ENCODE data around the gene APLP1.
"Not testable (repeated sequence)": the region's sequence is repeated elsewhere in the genome, so short reads cannot be mapped to it uniquely, and the experiment has no call there.

The APLP1 gene

GRCh38 chr19:35902870-35903475 is 34.6 kb downstream of the APLP1 start:
- Histone ChIP-seq H3K4me3 (peak overlapping the region; percentile 59), H3K9me3 (ENCODE audit: low read depth, low read length) (no peaks in the 10 kb centered on the region), H3K9ac (ENCODE audit: insufficient read length) (no peak overlapping the region), H3K27ac (no peak overlapping the region), H3K36me3 (ENCODE audit: insufficient read depth, low read length) (no peaks in the 10 kb centered on the region)
- TF ChIP-seq POLR2AphosphoS5 (IDR thresholded peaks at IDR 0.05; ENCODE audit: borderline replicate concordance, low read depth, low read length): no peak
- no peak for TF ChIP-seq EZH2 (IDR thresholded peaks at IDR 0.05)
- TF ChIP-seq FOXP2 (optimal IDR thresholded peaks at IDR 0.05; ENCODE audit: control extremely low read depth, extremely low read length, insufficient read depth): no peak
- no peak for DNase-seq (ENCODE audit: low read depth, low spot score)

GRCh38 chr19:35903550-35904179 is 35.3 kb downstream of the APLP1 start:
- H3K9me3 ChIP-seq (ENCODE audit: low read depth, low read length): no peaks in the 10 kb centered on the region
- peak; percentile 70; the same call in 1 of the 2 replicates for TF ChIP-seq POLR2AphosphoS5 (IDR thresholded peaks at IDR 0.05; ENCODE audit: borderline replicate concordance, low read depth, low read length)
- TF ChIP-seq FOXP2 (optimal IDR thresholded peaks at IDR 0.05; ENCODE audit: control extremely low read depth, extremely low read length, insufficient read depth): peak; percentile 11
- no peak for TF ChIP-seq EZH2 (IDR thresholded peaks at IDR 0.05)
- peak overlapping the region; percentile 59 for H3K4me3 ChIP-seq
- no peaks in the 10 kb centered on the region for H3K36me3 ChIP-seq (ENCODE audit: insufficient read depth, low read length)
- DNase-seq (ENCODE audit: low read depth, low spot score): no peak
- H3K27ac ChIP-seq: no peak overlapping the region
- no peak overlapping the region for H3K9ac ChIP-seq (ENCODE audit: insufficient read length)

- no peak overlapping the region for H3K27ac ChIP-seq
- no peaks in the 10 kb centered on the region for H3K36me3 ChIP-seq (ENCODE audit: insufficient read depth, low read length)
- H3K4me3 ChIP-seq: no peak overlapping the region
- TF ChIP-seq FOXP2 (optimal IDR thresholded peaks at IDR 0.05; ENCODE audit: control extremely low read depth, extremely low read length, insufficient read depth): no peak
- TF ChIP-seq POLR2AphosphoS5 (IDR thresholded peaks at IDR 0.05; ENCODE audit: borderline replicate concordance, low read depth, low read length): no peak
- no peak for DNase-seq (ENCODE audit: low read depth, low spot score)
- no peaks in the 10 kb centered on the region for H3K9me3 ChIP-seq (ENCODE audit: low read depth, low read length)
- no peak overlapping the region for H3K9ac ChIP-seq (ENCODE audit: insufficient read length)
Observed at GRCh38 chr19:35904311-35905068, 36.1 kb downstream of the APLP1 start.

GRCh38 chr19:35905178-35905727 is 36.9 kb downstream of the APLP1 start:
- Histone ChIP-seq H3K9ac (ENCODE audit: insufficient read length) (no peak overlapping the region), H3K27ac (no peak overlapping the region), H3K36me3 (ENCODE audit: insufficient read depth, low read length) (no peaks in the 10 kb centered on the region), H3K9me3 (ENCODE audit: low read depth, low read length) (no peaks in the 10 kb centered on the region), H3K4me3 (no peak overlapping the region)
- no peak for DNase-seq (ENCODE audit: low read depth, low spot score)
- TF ChIP-seq FOXP2 (optimal IDR thresholded peaks at IDR 0.05; ENCODE audit: control extremely low read depth, extremely low read length, insufficient read depth) (no peak), POLR2AphosphoS5 (IDR thresholded peaks at IDR 0.05; ENCODE audit: borderline replicate concordance, low read depth, low read length) (no peak)

DNA sequence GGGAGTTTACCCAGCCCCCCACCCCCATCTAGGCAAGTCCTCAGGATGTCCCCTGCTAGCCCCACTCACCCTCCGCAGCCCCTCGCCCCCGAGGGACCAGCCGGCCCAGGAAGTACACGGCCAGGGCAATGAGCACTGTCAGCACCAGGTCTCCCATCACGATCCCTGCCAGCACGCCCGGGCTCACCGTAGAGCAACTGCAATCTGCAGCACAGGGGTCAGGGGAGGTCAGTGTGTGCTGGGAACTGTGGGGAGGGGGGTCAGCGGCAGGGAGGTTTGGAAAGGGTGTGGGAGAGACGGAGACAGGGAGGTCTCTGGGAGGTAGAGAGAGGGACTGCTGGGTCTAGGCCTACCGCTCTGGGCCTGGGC is 39.0 kb downstream of the APLP1 start:
- Histone ChIP-seq H3K9me3 (ENCODE audit: low read depth, low read length) (no peaks in the 10 kb centered on the region), H3K4me3 (no peak overlapping the region), H3K36me3 (ENCODE audit: insufficient read depth, low read length) (no peaks in the 10 kb centered on the region), H3K27ac (no peak overlapping the region), H3K9ac (ENCODE audit: insufficient read length) (no peak overlapping the region)
- TF ChIP-seq POLR2AphosphoS5 (IDR thresholded peaks at IDR 0.05; ENCODE audit: borderline replicate concordance, low read depth, low read length) (no peak), EZH2 (IDR thresholded peaks at IDR 0.05) (no peak), FOXP2 (optimal IDR thresholded peaks at IDR 0.05; ENCODE audit: control extremely low read depth, extremely low read length, insufficient read depth) (no peak)
- no peak for DNase-seq (ENCODE audit: low read depth, low spot score)

- Histone ChIP-seq H3K9ac (ENCODE audit: insufficient read length) (no peak within 1 kb of the TSS), H3K36me3 (ENCODE audit: insufficient read depth, low read length) (no peaks in the 10 kb centered on the region), H3K27ac (no peak within 1 kb of the TSS), H3K9me3 (ENCODE audit: low read depth, low read length) (no peaks in the 10 kb centered on the region), H3K4me3 (no peak within 1 kb of the TSS)
- TF ChIP-seq POLR2AphosphoS5 (IDR thresholded peaks at IDR 0.05; ENCODE audit: borderline replicate concordance, low read depth, low read length) (no peak), EZH2 (IDR thresholded peaks at IDR 0.05) (no peak), FOXP2 (optimal IDR thresholded peaks at IDR 0.05; ENCODE audit: control extremely low read depth, extremely low read length, insufficient read depth) (no peak)
- no peak for DNase-seq (ENCODE audit: low read depth, low spot score)
Observed at GRCh38 chr19:35908010-35908441, 39.7 kb downstream of the APLP1 start, which contains the start of gene TYROBP. Gene TYROBP, minus strand, starts transcription at chr19:35908295. Its CDS starts 67 bp downstream, at chr19:35908228.

GRCh38 chr19:35908973-35909683 is 40.8 kb downstream of the APLP1 start:
- no peak for DNase-seq (ENCODE audit: low read depth, low spot score)
- no peak overlapping the region for H3K27ac ChIP-seq
- no peaks in the 10 kb centered on the region for H3K9me3 ChIP-seq (ENCODE audit: low read depth, low read length)
- no peak overlapping the region for H3K4me3 ChIP-seq
- H3K9ac ChIP-seq (ENCODE audit: insufficient read length): no peak overlapping the region
- TF ChIP-seq EZH2 (IDR thresholded peaks at IDR 0.05) (no peak), POLR2AphosphoS5 (IDR thresholded peaks at IDR 0.05; ENCODE audit: borderline replicate concordance, low read depth, low read length) (no peak), FOXP2 (optimal IDR thresholded peaks at IDR 0.05; ENCODE audit: control extremely low read depth, extremely low read length, insufficient read depth) (no peak)
- H3K36me3 ChIP-seq (ENCODE audit: insufficient read depth, low read length): no peaks in the 10 kb centered on the region

GRCh38 chr19:35909684-35910035 is 41.3 kb downstream of the APLP1 start:
- TF ChIP-seq EZH2 (IDR thresholded peaks at IDR 0.05) (no peak), POLR2AphosphoS5 (IDR thresholded peaks at IDR 0.05; ENCODE audit: borderline replicate concordance, low read depth, low read length) (no peak), FOXP2 (optimal IDR thresholded peaks at IDR 0.05; ENCODE audit: control extremely low read depth, extremely low read length, insufficient read depth) (no peak)
- H3K27ac ChIP-seq: no peak overlapping the region
- DNase-seq (ENCODE audit: low read depth, low spot score): no peak
- H3K36me3 ChIP-seq (ENCODE audit: insufficient read depth, low read length): no peaks in the 10 kb centered on the region
- H3K4me3 ChIP-seq: no peak overlapping the region
- no peaks in the 10 kb centered on the region for H3K9me3 ChIP-seq (ENCODE audit: low read depth, low read length)
- no peak overlapping the region for H3K9ac ChIP-seq (ENCODE audit: insufficient read length)

DNA sequence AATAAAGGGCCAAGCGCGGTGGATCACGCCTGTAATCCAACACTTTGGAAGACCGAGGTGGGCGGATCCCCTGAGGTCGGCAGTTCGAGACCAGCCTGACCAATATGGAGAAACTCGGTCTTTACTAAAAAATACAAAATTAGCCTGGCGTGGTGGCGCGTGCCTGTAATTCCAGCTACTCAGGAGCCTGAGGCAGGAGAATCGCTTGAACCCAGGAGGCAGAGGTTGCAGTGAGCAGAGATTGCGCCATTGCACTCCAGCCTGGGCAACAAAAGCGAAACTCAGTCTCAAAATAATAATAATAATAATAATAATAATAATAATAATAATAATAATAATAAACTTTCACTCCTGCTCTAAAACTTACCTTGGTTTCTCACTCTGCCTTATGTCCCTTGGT is 42.0 kb downstream of the APLP1 start:
- not testable (repeated sequence) for H3K4me3 ChIP-seq; H3K9me3 ChIP-seq (ENCODE audit: low read depth, low read length); H3K36me3 ChIP-seq (ENCODE audit: insufficient read depth, low read length); H3K27ac ChIP-seq; H3K9ac ChIP-seq (ENCODE audit: insufficient read length); DNase-seq (ENCODE audit: low read depth, low spot score)

Data from SK-N-MC (cell line).